GM10248 (cell line): Measurements from ENCODE around the gene EYA2.
"Not testable (repeated sequence)": the region's sequence is repeated elsewhere in the genome, so short reads cannot be mapped to it uniquely, and the experiment has no call there.

ENCODE experiments used
- CTCF ChIA-PET: fragments of 300-600 bp; sonication (Branson Sonifier 250); formaldehyde crosslinking; extraction: SDS; loops from one replicate; lab custom pipeline; 2021; ENCODE audit warnings: antibody characterized with exemption; lab: Yijun Ruan, JAX
- POLR2A ChIA-PET: fragments of 350-650 bp; sonication (Branson Sonifier 250); formaldehyde crosslinking; extraction: SDS; loops from one replicate; lab custom pipeline; 2020; ENCODE audit warnings: antibody characterized with exemption; lab: Yijun Ruan, JAX
- DNase-seq: peaks from one replicate; pipeline ENCODE4 v3.0.0; 2012; ENCODE audit errors: extremely low spot score
- TF ChIP-seq, protein P1 (sequence below): IDR thresholded peaks from 2 replicates; pipeline ENCODE4 v1.5.1; 2012; ENCODE audit warnings: mild to moderate bottlenecking, low read depth; ENCODE audit errors: extremely low read depth, missing control alignments, control extremely low read depth

EYA2 gene

DNA sequence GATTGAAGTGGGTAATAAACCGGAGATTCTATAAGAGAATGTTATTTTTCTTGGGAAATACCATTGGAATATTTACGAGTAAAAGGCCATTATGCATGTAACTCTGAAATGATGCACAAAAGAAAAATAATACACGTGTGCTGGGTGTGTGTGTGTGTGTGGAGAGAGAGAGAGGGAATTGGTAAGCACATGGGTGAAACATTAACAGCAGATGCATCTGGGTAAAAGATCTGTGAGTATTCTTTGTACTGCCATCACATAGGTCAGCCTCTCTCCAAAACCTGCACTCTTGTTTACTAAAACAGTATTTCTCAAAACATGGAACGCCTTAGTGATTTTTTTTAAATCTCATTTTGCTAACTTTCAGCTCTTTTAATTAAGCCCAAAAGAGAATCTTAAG, 28.9 kb downstream of the EYA2 start:
- POLR2A ChIA-PET = no interaction called here
- TF ChIP-seq, protein P1, sequence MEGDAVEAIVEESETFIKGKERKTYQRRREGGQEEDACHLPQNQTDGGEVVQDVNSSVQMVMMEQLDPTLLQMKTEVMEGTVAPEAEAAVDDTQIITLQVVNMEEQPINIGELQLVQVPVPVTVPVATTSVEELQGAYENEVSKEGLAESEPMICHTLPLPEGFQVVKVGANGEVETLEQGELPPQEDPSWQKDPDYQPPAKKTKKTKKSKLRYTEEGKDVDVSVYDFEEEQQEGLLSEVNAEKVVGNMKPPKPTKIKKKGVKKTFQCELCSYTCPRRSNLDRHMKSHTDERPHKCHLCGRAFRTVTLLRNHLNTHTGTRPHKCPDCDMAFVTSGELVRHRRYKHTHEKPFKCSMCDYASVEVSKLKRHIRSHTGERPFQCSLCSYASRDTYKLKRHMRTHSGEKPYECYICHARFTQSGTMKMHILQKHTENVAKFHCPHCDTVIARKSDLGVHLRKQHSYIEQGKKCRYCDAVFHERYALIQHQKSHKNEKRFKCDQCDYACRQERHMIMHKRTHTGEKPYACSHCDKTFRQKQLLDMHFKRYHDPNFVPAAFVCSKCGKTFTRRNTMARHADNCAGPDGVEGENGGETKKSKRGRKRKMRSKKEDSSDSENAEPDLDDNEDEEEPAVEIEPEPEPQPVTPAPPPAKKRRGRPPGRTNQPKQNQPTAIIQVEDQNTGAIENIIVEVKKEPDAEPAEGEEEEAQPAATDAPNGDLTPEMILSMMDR = no peak
- DNase-seq = no peak
- CTCF ChIA-PET = no interaction called here

DNA sequence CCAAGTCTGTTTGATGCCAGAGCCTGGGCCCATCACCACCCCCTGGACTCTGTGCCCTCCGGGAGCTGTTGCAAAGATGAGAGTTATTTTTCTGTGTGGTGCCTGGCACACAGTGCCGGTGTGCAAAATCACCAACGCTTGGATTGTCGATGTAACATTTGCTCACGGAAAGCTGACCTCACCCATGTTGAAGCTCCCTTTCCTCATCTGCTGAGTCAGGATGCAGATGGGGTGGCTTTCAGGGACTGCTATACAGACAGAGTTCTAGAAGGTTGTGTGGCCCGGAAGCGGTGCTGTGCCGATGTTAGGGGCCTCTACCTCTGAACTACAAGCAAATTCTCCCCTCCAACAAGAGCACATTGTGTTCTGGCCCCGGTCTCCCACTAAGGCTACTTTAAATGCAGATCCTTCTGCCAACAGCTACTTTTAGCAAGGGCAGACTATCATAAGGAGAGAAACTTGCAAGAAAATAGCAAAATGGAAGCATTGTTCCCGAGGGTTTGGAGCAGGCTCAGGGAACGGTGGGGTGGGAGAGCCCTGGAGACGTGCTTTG, 34.0 kb downstream of the EYA2 start:
- ChIA-PET CTCF (interaction anchor here (1.5 kb wide), 1 partner anchor 9 kb away, joined by 3 read pairs; no protein-coding TSS in a partner anchor), POLR2A (no interaction called here)
- DNase-seq = no peak
- TF ChIP-seq, protein P1 = no peak

DNA sequence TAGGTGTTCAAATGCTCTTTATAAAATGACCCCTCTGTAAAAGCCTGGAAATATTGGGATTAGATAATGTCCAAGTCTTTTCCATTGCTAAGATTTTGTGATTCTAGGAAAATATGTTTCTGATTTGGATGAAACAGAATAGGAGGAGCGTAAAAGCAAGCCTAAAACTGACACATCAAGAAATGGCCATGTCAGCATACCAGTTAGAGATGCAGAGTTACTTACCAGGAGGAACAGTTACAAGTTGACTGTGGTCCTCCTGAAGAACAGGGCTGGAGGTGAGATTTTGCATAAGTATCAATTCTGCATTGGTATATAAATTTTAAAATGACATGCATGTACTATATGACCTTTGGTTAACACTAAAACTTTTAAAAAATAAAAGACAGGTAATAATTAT, 35.3 kb downstream of the EYA2 start:
- CTCF ChIA-PET = no interaction called here
- POLR2A ChIA-PET = interaction anchor here (0.6 kb wide), 1 partner anchor 185 kb away, joined by 3 read pairs; no protein-coding TSS in a partner anchor
- TF ChIP-seq, protein P1 = no peak
- DNase-seq = no peak

DNA sequence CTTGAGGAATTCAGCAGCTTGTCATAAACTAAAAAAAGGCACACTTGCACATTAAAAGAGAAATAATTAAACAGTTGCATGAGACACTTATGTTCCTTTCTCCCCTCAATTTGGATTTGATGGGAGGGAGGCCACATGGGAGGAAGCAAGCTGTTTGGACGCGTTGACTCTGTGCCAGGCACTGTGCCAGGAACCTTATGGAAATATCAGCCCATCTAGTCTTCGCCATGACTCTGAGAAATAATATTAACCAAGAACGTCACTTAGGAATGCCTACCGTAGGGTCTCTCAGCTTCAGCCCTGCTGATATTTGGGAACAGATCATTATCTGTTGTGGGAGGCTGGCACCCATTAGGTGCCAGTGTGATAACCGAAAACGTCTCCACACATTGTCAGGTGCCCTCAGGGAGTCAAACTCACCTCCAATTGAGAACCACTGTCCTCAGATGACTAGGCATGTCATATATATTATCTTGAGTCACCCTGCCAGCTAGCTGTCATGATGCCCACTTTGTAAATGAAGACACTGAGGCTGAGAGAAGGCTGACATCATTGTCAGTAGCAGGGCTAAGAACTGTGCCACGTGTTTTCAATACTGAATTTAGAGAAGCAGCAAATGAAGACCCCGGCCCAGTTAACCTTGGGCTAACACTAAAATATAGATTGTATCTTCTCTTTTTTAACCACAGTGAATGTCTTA, 36.1 kb downstream of the EYA2 start:
- TF ChIP-seq, protein P1 = no peak
- no peak for DNase-seq
- CTCF ChIA-PET = no interaction called here
- POLR2A ChIA-PET = interaction anchor here (0.6 kb wide), 1 partner anchor 184 kb away, joined by 3 read pairs; no protein-coding TSS in a partner anchor

DNA sequence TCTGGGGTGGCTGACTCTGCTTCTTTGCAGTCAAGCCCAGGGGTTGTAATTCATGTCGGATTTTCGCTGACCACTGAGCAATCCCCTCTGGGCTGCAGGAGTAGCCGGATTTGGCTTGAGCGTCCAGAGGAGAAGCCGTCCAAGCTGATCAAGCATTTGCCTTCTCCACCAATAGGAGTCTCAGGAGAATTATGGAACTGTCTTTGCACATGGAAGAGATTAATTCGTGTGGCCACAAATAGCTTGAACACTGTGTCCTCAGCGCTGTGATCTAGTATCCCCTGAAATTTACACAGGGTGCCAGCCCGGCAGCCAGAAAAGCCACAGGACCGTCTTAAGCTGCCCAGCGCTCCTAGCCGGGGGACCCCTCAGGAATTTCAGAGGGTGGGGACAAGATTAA, 37.1 kb downstream of the EYA2 start:
- ChIA-PET POLR2A (no interaction called here), CTCF (no interaction called here)
- DNase-seq = no peak
- TF ChIP-seq, protein P1 = no peak

DNA sequence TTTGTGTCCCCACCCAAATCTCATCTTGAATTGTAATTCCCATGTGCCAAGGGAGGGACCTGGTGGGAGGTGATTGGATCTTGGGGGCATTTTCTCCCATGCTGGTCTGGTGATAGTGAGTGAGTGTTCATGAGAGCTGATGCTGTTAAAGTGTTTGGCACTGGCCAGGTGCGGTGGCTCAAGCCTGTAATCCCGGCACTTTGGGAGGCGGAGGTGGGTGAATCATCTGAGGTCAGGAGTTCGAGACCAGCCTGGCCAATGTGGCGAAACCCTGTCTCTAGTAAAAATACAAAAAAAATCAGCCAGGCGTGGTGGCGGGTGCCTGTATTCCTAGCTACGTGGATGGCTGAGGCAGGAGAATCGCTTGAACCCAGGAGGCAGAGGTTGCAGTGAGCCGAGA, 37.8 kb downstream of the EYA2 start:
- DNase-seq, POLR2A ChIA-PET, CTCF ChIA-PET: not testable (repeated sequence)

DNA sequence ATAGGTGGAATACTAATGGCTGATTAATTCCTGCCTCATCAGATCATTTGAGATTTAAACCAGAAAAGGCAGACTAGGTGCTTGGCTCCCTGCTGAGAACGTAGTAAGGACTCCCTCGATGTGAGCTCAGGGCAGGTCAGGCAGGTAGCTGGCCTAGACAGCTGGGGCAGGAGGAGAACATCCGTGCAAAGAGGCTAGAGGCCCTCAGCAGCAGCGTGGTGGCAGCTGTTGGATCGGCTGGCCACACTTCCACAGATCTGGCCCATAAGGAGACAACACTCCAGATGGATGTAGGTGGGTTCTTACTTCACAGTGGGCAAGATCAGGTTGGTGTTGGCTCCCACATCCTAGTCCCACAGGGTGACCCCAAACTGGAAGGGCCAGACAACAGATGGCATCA, 38.5 kb downstream of the EYA2 start:
- ChIA-PET CTCF (no interaction called here), POLR2A (no interaction called here)
- TF ChIP-seq, protein P1 = no peak
- DNase-seq = no peak
